Measurements from ENCODE around the gene ALDH1A1.
"Not testable (repeated sequence)": the region's sequence is repeated elsewhere in the genome, so short reads cannot be mapped to it uniquely, and the experiment has no call there.

The ALDH1A1 gene

GRCh38 chr9:72946821-72947220, 6.0 kb downstream of the ALDH1A1 start:
- no peak for TF ChIP-seq CTCF (conservative IDR thresholded peaks at IDR 0.05; ENCODE audit: low read length)
- no peak for DNase-seq (ENCODE audit: low read depth)
- no peak overlapping the region for H3K4me3 ChIP-seq (ENCODE audit: low read length)

GRCh38 chr9:72946318-72946717, 6.5 kb downstream of the ALDH1A1 start:
- TF ChIP-seq CTCF (conservative IDR thresholded peaks at IDR 0.05; ENCODE audit: low read length), result no peak
- DNase-seq (ENCODE audit: low read depth), result no peak
- no peak overlapping the region for H3K4me3 ChIP-seq (ENCODE audit: low read length)

- TF ChIP-seq CTCF (conservative IDR thresholded peaks at IDR 0.05; ENCODE audit: low read length), result no peak
- H3K4me3 ChIP-seq (ENCODE audit: low read length), result no peak overlapping the region
- DNase-seq (ENCODE audit: low read depth), result no peak
Measured at GRCh38 chr9:72945391-72945790, 7.5 kb downstream of the ALDH1A1 start.

DNA sequence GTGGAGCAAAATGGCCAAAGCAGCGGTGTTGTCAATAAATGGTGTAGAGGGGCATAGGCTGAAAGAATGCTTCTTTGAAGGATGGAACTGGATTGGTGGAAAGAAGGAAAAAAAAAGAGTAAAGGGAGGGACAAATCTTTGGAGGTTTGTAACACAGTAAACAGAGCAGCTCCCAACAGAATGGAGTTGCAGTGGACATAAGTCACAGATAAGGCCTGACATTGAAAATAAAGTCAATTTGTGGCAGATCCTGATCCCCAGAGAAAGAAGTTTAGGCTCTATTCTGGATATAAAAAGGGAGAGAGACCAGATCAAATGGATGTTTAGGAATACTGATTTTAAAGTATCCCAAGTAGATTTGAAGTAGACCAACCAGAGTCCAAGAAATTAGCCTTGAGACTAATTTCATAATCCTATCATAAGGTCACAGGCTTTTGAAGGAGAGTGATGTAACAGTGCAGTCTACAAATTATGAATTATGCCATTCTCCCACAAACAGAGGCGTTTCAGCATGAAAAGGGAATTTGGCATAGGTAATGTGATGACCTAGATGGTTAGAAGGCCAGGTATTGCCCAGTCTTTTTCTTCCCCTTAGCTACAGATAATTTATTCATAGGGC, 8.9 kb downstream of the ALDH1A1 start:
- no peak overlapping the region for H3K4me3 ChIP-seq (ENCODE audit: low read length)
- DNase-seq (ENCODE audit: low read depth), result no peak
- TF ChIP-seq CTCF (conservative IDR thresholded peaks at IDR 0.05; ENCODE audit: low read length), result no peak

GRCh38 chr9:72942451-72942850, 10.4 kb downstream of the ALDH1A1 start:
- no peak overlapping the region for H3K4me3 ChIP-seq (ENCODE audit: low read length)
- no peak for DNase-seq (ENCODE audit: low read depth)
- no peak for TF ChIP-seq CTCF (conservative IDR thresholded peaks at IDR 0.05; ENCODE audit: low read length)

DNA sequence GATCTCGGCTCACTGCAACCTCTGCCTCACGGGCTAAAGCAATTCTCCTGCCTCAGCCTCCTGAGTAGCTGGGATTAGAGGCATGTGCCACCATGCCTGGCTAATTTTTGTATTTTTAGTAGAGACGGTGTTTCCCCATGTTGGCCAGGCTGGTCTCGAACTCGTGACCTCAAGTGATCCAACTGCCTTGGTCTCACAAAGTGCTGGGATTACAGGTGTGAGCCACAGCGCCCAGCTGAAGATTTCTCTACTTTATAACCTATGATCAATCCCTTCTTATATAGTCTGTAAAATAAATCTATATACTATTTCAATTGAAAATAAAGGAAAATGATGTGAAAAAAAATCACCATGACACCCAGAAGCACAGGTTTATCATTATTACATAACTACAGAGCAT, 13.3 kb downstream of the ALDH1A1 start:
- H3K4me3 ChIP-seq (ENCODE audit: low read length); DNase-seq (ENCODE audit: low read depth): not testable (repeated sequence)

- no peak overlapping the region for H3K4me3 ChIP-seq (ENCODE audit: low read length)
- no peak for DNase-seq (ENCODE audit: low read depth)
- TF ChIP-seq CTCF (conservative IDR thresholded peaks at IDR 0.05; ENCODE audit: low read length), result no peak
Measured at GRCh38 chr9:72937545-72937944, 15.3 kb downstream of the ALDH1A1 start.

- H3K4me3 ChIP-seq (ENCODE audit: low read length), result no peak overlapping the region
- no peak for DNase-seq (ENCODE audit: low read depth)
- TF ChIP-seq CTCF (conservative IDR thresholded peaks at IDR 0.05; ENCODE audit: low read length), result no peak
Measured at GRCh38 chr9:72936679-72937078, 16.2 kb downstream of the ALDH1A1 start.

Measured in AG10803 (cell line).